Chondrocyte (in vitro differentiated cells): ENCODE measurements around the gene GNB1L. TPM values are rescaled to one million over a fixed set of nuclear protein-coding genes. Genes with fewer than 3 reads are reported as not detected.

ENCODE experiments used
- DNase-seq: peaks from one replicate; pipeline ENCODE4 v3.0.0; 2021; ENCODE audit warnings: mixed read lengths, low spot score
- H3K27ac Mint-ChIP-seq: one replicate; pipeline ENCODE4 v1.8.0; 2021; ENCODE audit warnings: mild to moderate bottlenecking, moderate library complexity, mixed read lengths; ENCODE audit not compliant: unreplicated experiment
- H3K27me3 Mint-ChIP-seq: 2 replicates; pipeline ENCODE4 v1.8.0; 2021; ENCODE audit warnings: low read depth, mixed read lengths
- H3K36me3 Mint-ChIP-seq: 2 replicates; pipeline ENCODE4 v1.8.0; 2021; ENCODE audit warnings: low read depth, mixed read lengths
- H3K4me1 Mint-ChIP-seq: 2 replicates; pipeline ENCODE4 v1.8.0; 2021; ENCODE audit warnings: low read depth, mild to moderate bottlenecking, mixed read lengths
- H3K4me3 Mint-ChIP-seq: one replicate; pipeline ENCODE4 v1.8.0; 2021; ENCODE audit warnings: mild to moderate bottlenecking, moderate library complexity, mixed read lengths; ENCODE audit not compliant: unreplicated experiment
- H3K9me3 Mint-ChIP-seq: 2 replicates; pipeline ENCODE4 v1.8.0; 2021; ENCODE audit warnings: low read depth, mixed read lengths
- CTCF ChIP-seq: fragments of 200-600 bp; sonication (generic); IDR thresholded peaks from 2 replicates; pipeline ENCODE4 v1.5.0; 2021; ENCODE audit warnings: antibody characterized with exemption, mild to moderate bottlenecking, moderate library complexity
- total RNA-seq: library from RNA; stranded (reverse); gene quantifications from 3 replicates; pipeline ENCODE4 v1.2.1, GENCODE V29; 2021

GNB1L gene
- total RNA-seq, 1 donor from 2014 or later = 5.3 TPM

DNA sequence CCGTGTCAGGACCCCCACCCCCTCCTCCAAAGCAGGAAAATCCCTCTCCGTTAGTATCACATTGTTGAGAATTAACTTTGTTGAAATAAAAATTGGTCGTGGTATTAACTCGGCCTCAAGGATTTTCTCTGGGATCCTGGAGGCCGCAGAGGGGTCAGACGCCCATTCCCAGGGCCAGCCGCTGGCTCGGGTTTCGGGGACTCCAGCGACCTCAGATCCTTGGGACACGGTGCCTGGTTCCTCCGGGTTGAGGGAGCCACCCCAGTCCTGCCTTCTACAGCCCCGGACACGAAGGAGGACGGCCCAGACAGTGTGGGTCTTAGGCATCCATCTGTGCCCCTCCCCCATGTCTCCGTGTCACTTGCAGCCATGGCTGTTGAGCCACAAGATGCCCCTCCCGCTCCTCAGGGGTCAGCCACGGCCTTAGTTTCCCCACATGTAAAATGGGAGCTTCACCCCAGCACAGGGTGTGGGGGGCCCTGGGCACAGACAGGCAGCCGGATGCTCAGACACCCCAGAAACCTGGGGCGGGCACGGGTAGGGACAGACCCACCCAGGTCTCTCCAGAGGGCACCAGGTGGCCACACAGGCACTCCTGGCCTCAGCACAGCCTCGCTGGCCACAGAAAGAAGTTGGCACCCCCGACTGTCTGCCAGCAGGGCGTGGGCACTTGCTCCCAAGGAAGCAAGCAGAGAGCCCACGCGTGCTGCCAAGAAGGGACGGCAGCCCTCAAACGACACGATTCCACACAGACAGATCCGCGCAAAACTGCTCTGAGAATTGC is 115.8 kb downstream of the GNB1L start:
- no peak overlapping the region for H3K4me3 Mint-ChIP-seq

DNA sequence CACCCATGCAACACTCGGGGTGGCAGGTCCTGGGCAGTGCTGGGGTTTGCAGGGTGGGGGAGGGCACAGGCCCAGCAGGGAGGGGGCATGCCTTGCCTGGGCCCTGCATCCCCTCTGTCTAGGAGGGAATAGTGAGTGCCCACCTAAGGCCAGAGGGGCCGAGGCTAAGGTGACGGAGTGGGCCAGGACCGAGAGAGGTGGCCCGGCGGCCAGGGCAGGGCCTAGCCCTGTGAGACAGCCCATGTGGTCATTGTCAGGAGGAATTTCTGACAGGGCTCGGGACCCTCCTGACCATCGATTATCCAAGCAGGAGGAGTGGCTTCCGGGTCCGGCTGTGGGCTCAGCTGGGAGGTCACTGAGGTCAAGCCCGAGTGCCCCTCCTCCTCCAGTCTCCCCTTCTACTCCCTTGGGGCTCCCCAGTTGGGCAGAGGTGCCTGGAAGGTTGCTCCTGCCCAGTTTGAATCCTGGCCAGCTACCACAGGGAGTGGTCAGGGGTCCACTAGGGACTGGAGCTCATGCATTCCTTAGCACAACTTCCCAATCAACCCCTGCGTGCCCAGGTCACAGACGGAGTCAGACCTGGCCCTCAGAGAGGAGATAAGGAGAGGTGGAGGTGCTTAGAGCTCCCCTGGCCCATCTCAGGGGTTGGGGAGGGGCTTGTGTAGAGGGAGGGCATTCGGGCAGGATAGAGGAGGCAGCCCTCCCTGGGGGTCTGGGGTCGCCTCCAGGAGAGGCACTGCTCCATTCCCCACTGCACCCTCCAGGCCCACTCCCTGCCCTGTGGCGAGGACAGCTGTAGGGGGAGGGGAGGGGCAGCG is 116.6 kb downstream of the GNB1L start:
- no peak for TF ChIP-seq CTCF
- H3K27ac Mint-ChIP-seq = no peak overlapping the region
- H3K36me3 Mint-ChIP-seq = no peaks in the 10 kb centered on the region
- DNase-seq = no peak
- H3K4me3 Mint-ChIP-seq = no peak overlapping the region
- no peaks in the 10 kb centered on the region for H3K4me1 Mint-ChIP-seq
- H3K9me3 Mint-ChIP-seq = no peaks in the 10 kb centered on the region
- no peaks in the 10 kb centered on the region for H3K27me3 Mint-ChIP-seq

More for the DNA sequence above, 115.8 kb downstream of the GNB1L start:
- no peak for DNase-seq
- H3K27ac Mint-ChIP-seq = no peak overlapping the region
- no peaks in the 10 kb centered on the region for H3K9me3 Mint-ChIP-seq
- no peaks in the 10 kb centered on the region for H3K4me1 Mint-ChIP-seq
- no peaks in the 10 kb centered on the region for H3K36me3 Mint-ChIP-seq
- TF ChIP-seq CTCF = no peak
- no peaks in the 10 kb centered on the region for H3K27me3 Mint-ChIP-seq

DNA sequence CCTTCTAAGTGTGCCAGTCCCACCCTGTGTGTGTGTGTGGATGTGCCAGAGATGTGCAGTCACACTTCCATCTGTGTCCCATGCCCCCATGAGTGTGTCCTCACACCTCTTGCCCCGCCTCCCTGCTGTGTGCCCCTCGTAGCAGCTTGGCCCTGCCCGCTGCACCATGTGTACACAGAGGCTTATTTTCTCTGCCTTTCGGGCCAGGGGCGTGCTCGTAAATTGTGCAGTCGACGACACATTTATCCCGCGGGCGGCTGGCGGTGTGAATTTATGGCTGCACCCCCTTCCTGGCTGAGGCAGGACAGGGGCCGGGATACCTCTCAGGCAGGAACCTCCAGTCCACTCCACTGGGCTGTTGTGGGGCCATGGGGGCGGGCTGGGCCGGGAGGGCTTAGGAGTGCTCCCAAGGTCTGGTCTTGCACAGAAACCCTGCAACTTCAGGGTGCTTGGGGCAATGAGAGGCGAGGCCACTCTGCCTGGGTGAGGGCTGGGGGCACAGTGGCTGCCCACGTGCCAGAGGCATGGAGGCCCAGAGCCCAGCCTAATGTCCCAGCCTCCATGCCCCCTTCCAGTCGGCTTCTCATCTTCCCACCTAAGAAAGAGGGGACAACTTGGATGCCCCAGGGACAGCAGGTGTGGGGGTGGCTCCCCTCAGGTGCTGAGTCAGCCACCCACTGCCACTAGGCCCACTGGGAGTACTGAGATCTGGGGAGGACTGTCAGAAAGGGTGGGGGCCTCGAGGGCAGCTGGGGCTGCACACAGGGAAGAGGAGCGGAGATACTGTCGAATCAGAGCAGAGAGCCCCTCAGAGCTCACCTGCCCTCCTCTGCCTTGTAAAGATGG is 118.8 kb downstream of the GNB1L start:
- Mint-ChIP-seq H3K36me3 (no peaks in the 10 kb centered on the region), H3K27me3 (no peaks in the 10 kb centered on the region), H3K27ac (no peak overlapping the region), H3K9me3 (no peaks in the 10 kb centered on the region), H3K4me1 (peaks cover 1% of the 10 kb centered on the region), H3K4me3 (no peak overlapping the region)
- DNase-seq = no peak
- no peak for TF ChIP-seq CTCF

DNA sequence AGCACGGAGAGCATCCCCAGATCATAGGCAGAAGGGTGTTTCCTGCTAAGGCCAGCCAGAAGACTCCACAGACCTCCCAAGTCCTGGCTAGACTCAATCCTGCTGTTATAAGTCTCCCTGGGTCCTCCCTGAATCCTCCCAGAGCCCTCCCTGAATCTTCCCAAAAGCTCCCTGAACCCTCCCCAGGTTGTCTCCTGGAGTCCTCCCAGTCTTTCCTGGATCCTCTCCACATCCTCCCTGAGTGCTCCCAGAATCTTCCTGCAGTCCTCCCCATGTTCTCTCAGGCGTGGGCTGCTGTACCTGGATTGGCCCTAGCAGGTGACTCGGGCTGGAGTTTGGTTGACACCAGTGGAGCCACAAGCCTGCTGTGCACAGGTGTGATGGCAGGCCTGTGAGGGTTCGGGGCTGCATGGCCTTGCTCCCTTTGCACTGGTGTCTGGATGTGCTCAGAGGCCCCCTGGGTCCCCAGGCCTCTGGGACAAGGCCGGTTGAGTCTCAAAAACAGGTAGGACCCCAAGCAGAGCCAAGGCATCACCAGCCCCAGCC is 119.8 kb downstream of the GNB1L start:
- Mint-ChIP-seq H3K27ac (no peak overlapping the region), H3K9me3 (no peaks in the 10 kb centered on the region), H3K4me1 (peaks cover 9% of the 10 kb centered on the region), H3K36me3 (no peaks in the 10 kb centered on the region), H3K27me3 (no peaks in the 10 kb centered on the region), H3K4me3 (no peak overlapping the region)
- no peak for DNase-seq
- TF ChIP-seq CTCF = no peak

- Mint-ChIP-seq H3K9me3 (no peaks in the 10 kb centered on the region), H3K27me3 (no peaks in the 10 kb centered on the region), H3K36me3 (no peaks in the 10 kb centered on the region), H3K27ac (no peak overlapping the region), H3K4me1 (peaks cover 9% of the 10 kb centered on the region), H3K4me3 (no peak overlapping the region)
- DNase-seq = no peak
- no peak for TF ChIP-seq CTCF
These were observed 120.5 kb downstream of the GNB1L start for GRCh38 chr22:19734163-19734562.
